DMS79 (cell line): ENCODE data around the gene FGFR4.

Experiments
- DNase-seq: peaks from one replicate; lab custom pipeline; 2025; lab: John Stamatoyannopoulos, UW

Gene FGFR4

DNA sequence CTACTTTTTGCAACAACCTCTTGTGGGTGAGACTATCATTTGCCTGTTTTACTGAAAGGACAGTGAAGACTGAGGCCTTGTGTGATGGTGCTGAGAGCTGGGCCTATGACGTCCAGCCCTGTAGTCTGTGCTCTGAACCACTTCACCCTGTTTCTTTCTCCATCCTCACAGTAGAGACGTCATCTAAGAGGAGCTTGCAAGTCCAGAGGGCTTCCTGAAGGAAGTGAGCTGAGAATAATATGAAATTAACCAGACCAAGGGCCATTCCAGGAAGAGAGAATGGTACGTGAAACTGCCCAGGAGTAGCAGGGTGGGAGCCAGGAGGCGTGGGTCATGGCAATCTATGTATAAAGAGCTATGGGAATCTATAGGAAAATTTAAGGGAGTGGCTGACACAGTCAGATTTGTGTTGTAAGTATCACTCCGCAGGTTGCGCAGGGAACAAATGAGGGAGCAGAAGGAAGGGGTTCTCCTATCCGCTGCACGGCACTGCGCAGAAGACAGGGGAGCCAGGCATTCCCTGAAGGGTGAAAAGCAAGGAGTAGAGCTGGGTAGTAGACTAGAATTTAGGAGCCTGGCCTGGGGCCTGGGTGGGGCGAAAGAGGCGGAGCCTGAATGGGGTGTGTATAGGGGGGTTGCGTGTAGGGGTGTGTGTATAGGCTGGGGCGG lies 596 bp upstream of the FGFR4 start:
- DNase-seq: no peak

DNA sequence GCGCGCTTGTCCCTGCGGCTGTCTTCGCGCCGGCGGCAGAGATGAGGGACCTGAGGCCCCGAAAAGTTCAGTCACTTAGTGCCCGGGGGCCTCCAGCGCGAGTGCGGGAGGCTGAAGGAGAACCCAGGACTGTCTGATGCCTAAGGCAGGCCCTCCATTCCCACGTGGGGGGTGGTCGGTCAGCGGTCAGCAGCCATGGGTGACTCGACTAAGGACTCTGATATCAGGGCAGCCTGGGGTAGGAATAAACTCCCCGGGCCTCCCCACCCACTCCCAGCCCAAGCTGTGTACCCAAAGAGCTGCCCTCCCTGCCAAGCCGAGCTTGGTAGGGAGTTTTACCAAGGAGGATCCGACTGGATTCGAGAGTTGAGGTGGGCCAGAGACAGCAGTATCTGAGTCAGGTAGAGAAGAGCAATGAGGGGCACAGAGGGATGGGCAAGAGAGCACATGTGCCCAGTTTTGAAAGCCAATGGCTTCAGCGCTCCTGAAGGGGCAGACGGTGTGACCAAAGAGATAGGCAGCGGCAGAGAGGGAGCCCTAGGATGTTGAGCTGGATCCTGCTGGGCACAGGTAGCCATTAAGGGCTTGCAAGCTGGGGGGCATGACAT lies 787 bp downstream of the FGFR4 start:
- DNase-seq: no peak

DNA sequence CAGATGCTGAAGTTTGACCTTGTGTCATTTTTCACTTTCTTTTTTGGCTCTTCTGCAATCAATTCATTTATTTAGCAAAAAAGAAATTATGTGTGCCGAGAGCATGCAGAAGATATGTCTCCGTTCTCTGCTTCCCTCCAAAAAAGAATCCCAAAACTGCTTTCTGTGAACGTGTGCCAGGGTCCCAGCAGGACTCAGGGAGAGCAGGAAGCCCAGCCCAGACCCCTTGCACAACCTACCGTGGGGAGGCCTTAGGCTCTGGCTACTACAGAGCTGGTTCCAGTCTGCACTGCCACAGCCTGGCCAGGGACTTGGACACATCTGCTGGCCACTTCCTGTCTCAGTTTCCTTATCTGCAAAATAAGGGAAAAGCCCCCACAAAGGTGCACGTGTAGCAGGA lies 2.4 kb downstream of the FGFR4 start:
- no peak for DNase-seq

DNA sequence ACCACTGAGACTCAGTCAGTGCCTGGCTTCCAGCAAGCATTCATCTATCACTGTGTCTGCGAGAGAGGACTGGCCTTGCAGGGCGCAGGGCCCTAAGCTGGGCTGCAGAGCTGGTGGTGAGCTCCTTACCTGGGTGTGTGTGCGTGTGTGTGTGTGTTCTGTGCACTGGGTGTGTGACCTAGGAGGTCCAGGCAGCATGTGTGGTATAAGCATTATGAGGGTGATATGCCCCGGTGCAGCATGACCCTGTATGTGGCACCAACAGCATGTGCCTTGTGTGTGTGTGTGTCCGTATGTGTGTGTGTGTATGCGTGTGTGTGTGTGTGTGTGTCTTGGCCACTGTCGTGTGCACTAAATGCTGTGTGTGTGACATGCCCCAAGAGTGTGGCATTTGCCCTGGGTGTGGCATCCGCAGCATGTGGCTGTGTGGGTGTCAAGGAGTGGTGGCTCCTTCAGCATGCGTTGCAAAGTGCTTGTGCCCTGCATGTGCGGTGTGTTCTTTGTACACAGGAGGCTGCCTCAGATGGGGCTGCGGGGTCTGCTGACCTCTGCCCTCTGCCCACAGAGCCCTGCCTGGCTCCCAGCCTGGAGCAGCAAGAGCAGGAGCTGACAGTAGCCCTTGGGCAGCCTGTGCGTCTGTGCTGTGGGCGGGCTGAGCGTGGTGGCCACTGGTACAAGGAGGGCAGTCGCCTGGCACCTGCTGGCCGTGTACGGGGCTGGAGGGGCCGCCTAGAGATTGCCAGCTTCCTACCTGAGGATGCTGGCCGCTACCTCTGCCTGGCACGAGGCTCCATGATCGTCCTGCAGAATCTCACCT lies 3.3 kb downstream of the FGFR4 start:
- DNase-seq: no peak

DNA sequence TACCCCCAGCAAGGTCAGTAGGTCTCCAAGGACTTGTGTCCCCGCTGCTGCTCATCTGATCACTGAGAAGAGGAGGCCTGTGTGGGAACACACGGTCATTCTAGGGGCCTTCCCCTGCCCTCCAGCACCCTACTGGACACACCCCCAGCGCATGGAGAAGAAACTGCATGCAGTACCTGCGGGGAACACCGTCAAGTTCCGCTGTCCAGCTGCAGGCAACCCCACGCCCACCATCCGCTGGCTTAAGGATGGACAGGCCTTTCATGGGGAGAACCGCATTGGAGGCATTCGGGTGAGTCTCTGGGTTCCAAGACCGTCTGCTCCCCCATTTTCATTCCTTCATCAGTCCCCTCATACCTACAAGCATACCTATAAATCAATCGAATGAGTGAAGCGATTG lies 4.1 kb downstream of the FGFR4 start:
- DNase-seq: no peak

DNA sequence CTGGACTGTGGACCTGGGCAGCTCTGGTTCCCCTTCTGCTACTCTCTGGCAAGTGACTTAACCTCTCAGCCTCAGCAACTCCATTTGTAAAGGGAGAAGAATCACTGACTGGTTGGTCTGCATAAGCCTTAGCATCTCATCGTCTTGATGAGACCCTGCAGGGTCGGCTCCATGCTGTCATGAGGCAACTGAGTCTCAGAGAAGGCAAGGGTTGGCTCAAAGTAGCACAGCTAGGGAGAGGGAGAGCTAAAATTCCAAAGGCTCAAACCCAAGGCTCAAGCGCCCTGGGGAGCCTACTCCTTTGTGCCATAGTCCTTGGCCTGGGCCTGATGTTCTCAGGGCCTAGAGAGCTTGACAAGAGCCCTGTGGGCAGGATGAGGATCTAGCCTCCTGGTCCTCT lies 4.5 kb downstream of the FGFR4 start:
- DNase-seq: no peak

DNA sequence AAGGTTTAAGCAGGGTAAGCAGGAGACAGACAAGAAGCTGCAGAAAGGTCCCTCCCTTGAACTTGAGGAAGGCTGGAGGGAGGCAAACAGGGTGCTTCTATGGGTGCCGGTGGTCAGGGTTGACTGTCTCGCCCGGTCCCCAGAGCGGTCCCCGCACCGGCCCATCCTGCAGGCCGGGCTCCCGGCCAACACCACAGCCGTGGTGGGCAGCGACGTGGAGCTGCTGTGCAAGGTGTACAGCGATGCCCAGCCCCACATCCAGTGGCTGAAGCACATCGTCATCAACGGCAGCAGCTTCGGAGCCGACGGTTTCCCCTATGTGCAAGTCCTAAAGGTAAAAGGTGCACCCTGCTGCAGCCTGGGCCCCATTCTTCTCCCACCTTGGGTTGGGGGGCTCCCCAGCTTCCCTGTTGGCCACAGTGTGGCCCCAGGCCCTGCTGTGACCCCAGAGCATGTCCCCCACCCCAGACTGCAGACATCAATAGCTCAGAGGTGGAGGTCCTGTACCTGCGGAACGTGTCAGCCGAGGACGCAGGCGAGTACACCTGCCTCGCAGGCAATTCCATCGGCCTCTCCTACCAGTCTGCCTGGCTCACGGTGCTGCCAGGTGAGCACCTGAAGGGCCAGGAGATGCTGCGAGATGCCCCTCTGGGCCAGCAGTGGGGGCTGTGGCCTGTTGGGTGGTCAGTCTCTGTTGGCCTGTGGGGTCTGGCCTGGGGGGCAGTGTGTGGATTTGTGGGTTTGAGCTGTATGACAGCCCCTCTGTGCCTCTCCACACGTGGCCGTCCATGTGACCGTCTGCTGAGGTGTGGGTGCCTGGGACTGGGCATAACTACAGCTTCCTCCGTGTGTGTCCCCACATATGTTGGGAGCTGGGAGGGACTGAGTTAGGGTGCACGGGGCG lies 5.7 kb downstream of the FGFR4 start:
- no peak for DNase-seq

DNA sequence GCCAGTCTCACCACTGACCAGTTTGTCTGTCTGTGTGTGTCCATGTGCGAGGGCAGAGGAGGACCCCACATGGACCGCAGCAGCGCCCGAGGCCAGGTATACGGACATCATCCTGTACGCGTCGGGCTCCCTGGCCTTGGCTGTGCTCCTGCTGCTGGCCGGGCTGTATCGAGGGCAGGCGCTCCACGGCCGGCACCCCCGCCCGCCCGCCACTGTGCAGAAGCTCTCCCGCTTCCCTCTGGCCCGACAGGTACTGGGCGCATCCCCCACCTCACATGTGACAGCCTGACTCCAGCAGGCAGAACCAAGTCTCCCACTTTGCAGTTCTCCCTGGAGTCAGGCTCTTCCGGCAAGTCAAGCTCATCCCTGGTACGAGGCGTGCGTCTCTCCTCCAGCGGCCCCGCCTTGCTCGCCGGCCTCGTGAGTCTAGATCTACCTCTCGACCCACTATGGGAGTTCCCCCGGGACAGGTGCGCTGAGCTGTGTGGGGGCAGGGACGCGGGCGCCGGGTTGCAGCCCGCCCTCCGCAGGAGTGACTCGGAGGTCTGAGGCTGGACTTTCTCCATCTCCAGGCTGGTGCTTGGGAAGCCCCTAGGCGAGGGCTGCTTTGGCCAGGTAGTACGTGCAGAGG lies 6.5 kb downstream of the FGFR4 start:
- DNase-seq: no peak

DNA sequence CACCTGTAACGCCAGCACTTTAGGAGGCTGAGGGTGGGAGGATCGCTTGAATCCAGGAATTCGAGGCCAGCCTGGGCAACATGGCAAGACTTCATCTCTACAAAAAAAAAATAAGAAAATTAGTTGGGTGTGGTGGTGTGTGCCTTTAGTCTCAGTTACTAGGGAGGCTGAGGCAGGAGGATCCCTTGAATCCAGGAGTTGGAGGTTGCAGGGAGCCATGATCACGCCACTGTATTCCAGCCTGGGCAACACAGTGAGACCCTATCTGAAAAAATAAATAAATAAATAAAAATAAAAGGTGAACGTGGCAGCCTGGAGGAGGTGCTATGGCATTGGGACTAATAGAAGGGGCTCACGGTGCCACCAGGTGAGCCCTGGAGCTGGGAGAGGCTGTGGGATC lies 7.1 kb downstream of the FGFR4 start:
- DNase-seq: no peak

DNA sequence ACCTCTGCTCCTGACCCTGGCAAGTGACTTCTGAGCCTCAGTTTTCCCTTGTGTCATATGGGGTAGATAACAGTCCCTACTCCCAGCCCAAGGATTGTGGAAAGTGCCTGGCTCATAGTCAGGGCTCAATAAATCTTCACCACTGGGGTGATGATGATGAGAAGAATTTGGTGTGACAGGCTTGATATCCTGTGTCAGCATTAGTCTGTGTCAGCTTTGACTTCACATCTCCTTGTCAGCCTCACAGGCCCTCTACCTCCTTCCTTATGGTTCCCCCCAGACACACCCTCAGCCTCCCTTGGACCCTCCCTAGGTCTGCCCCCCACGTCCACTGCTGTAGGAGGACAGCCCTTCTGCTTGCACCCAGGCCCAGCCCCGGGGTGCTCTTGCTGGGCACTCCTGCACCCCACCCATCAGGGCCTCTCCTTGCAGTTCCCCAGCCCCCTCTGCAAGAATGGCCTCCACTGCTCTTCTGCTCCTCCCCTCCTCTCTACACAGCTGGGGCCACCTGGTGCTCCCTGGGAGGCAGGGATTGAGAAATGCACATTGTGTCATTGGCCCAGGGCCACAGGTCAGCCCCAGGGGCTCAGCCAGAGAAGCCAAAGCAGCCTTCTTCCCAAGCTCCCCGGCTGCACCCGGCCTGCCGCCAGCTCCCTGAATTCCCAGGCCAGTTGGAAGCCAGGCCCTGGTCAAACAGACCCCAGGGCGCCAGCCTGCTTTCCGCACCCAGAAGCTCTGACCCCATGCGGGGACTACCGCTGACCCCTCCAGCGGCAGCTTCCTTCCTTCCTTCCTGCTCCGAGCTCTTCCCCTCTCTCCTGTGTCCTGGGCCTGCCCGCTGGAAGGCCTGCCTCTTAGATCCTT lies 7.7 kb downstream of the FGFR4 start:
- no peak for DNase-seq

DNA sequence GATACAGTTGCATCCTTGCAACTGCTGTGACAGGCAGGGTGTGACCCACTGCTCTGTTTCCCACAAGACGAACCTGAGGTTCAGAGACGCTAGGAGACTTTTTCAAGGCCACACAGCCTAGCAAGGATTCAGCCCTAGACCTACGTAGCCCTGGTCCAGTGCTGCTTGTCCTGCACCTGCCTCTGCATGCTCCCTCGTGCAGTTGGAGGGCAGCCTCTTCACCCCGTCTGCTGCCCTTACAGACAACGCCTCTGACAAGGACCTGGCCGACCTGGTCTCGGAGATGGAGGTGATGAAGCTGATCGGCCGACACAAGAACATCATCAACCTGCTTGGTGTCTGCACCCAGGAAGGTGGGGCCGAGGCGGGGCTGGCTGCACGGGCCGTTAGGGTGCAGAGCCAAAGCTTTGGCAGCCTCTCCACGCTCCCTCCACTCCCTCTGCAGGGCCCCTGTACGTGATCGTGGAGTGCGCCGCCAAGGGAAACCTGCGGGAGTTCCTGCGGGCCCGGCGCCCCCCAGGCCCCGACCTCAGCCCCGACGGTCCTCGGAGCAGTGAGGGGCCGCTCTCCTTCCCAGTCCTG lies 8.5 kb downstream of the FGFR4 start:
- DNase-seq: no peak

DNA sequence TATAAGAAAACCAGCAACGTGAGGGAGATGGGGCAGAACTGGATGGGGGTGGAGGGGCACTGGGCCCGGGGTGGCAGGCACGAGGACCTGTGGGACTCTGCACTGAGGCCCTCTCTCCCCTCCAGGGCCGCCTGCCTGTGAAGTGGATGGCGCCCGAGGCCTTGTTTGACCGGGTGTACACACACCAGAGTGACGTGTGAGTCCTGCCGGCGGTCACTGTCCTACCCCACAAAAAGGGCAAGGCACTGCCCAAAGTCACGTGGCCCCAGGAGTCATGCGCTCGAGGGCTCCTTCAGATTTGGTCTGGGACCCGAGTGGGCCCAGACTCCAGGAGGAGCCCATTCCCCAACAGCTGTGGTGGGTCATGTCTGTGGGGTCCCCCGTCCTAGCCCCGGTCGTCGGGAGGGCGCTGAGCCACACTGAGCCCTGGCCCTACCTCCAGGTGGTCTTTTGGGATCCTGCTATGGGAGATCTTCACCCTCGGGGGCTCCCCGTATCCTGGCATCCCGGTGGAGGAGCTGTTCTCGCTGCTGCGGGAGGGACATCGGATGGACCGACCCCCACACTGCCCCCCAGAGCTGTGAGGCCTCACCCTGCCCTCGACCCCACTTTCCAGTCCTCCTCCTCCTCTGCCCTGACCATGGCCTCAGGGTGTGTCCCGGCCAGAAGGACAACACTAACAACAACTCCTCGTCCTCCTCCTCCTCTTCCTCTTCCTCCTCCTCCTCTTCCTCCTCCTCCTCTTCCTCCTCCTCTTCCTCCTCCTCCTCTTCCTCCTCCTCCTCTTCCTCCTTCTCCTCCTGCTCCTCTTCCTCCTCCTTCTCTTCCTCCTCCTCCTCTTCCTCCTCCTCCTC lies 9.7 kb downstream of the FGFR4 start:
- no peak for DNase-seq

DNA sequence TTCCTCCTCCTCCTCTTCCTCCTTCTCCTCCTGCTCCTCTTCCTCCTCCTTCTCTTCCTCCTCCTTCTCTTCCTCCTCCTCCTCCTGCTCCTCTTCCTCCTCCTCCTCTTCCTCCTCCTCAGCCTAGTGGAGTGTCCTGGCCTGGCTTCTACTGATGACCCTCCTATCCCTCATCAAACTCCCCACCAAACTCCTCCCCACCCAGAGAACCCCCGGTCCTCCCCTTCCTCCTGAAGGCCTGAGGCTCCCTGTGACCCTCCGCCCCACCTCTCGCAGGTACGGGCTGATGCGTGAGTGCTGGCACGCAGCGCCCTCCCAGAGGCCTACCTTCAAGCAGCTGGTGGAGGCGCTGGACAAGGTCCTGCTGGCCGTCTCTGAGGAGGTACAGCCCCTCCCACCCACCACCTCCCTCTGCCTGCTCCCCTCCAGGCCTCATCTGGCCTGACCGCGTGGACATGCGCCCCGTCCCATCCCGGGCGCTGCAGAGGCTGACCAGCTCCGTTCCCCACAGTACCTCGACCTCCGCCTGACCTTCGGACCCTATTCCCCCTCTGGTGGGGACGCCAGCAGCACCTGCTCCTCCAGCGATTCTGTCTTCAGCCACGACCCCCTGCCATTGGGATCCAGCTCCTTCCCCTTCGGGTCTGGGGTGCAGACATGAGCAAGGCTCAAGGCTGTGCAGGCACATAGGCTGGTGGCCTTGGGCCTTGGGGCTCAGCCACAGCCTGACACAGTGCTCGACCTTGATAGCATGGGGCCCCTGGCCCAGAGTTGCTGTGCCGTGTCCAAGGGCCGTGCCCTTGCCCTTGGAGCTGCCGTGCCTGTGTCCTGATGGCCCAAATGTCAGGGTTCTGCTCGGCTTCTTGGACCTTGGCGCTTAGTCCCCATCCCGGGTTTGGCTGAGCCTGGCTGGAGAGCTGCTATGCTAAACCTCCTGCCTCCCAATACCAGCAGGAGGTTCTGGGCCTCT lies 10.6 kb downstream of the FGFR4 start:
- no peak for DNase-seq

DNA sequence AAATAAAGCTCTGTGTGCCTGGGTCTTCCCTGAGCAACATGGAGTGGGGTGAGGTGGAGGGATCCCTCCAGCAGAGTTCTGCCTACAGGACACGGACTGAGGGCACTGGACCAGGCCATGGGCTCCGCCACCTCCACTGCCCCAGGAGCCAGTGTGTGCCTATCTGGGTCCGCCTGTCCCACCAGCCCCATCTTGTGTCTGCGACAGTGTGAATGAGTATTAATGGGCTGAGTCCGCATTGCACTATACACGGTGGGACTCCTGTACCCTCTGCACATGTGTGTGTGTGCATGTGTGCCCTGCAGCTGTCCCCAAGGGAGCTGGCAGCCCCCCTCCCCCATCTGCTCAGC lies 11.4 kb downstream of the FGFR4 start:
- DNase-seq: no peak

DNA sequence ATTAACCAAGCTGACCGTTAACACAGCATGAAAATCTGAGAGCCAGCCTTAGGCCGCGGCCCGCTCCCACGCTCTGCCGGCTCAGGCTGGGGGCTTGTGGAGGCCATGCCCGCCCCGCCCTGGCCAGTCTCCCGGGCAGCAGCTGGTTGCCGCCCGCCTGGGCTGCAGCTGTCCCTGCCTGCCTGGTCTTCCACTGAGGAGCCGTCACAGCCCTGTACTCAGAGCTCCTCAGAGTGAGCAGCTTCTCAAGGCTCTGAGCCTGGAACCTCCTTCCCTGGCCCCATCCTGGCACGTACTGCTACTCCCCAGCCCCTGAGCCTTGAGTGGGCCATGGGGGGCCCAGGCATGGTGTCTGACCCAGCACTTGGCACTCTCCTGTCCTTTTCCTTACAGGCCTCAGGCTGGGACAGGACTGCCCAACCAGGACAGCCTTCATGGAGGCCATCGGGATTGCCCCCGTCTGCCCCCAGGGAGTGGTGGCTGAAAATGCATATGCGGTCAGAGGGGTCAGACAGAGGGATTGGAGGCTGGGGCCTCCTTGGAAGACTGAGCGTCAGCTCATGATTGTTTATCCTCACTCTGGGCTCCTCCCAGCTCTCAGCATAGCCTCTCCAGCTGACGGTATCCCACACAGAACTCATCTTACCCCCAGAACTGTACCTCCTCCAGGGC lies 11.9 kb downstream of the FGFR4 start:
- no peak for DNase-seq

DNA sequence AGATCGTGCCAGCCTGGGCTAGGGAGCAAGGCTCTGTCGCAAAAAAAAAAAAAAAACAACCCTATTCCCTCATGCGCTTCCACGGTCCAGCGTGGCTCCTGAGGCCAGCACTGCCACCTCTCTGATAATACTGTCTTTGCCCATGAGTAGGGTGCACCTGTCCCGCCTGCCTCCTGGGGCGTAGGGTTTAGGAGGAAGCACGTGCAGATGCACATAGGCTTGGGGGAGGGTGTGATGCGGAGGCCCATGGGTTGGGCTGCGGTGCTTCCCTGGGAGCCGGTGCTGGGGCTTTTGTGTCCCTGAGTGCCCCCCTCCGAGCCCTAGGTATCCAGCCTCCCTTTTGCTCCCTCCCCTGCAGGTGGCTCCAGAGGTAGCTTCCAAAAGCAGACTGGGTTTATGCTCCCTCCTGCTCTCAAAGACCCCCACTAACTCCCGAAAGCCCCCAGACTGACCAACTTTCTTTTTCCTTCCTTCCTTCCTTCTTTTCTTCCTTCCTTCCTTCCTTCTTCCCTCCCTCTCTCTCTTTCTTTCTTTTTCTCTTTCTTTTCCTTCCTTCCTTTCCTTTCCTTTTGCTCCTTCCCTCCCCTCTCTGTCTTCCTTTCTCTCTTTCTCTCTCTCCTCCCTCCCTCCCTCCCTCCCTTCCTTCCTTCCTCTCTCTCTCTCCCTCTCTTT lies 12.8 kb downstream of the FGFR4 start:
- no peak for DNase-seq

DNA sequence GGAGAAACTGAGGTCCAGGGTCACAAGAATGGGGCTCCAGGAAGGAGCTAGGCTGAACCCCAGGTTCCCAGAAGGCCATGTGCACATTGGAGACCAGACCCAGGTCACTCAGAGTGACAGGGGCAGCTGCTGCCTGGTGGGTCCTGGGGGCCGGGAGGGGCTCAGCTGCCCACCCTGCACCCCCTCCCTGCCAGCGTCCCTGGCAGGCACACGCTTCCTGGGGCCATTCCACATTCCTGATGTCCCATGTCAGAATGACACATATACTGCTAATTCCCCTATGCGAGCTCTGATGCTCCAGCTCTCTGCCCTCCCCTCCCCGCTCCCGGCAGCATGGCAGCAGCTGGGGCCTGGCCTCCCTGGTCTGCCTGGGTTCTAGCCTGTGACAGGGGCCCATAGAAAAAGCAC lies 14.0 kb downstream of the FGFR4 start:
- no peak for DNase-seq
